NCI-H1048 (cell line): ENCODE data around the gene CYB5R3.
"Not testable (repeated sequence)": the region's sequence is repeated elsewhere in the genome, so short reads cannot be mapped to it uniquely, and the experiment has no call there.

Source experiments
- DNase-seq: peaks from one replicate; lab custom pipeline; 2025; lab: John Stamatoyannopoulos, UW

CYB5R3 gene

DNA sequence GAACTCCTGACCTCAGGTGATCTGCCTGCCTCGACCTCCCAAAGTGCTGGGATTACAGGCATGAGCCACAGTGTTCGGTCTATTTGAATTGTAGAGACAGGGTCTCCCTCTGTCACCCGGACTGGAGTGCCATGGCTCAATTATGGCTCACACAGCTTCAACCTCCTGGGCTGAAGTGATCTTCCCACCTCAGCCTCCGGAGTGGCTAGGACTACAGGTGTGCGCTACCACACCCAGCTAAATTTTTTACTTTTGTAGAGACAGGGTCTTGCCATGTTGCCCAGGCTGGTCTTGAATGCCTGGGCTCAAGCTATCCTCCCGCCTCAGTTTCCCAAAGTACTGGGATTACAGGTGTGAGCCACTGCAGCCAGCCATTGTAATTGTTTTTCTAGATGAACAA lies 81.2 kb downstream of the CYB5R3 start:
- DNase-seq: not testable (repeated sequence)
